ENCODE data around the gene AP3S2.
"Not testable (repeated sequence)": the region's sequence is repeated elsewhere in the genome, so short reads cannot be mapped to it uniquely, and the experiment has no call there.

The AP3S2 gene

DNA sequence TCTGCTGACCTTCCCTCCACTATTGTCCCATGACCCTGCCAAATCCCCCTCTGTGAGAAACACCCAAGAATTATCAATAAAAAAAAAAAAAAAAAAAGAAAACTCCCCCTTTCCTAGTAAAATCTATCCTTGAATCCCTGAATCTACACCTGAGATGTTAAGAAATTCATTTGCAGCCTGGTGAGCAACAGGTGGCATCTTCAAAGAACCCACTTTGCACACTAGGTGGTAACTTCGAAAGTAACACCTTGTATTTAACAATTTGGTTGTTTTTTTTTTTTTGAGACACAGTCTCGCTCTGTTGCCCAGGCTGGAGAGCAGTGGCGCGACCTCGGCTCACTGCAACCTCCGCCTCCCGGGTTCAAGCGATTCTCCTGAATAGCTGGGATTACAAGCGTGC lies 24.3 kb downstream of the AP3S2 start:
- DNase-seq (ENCODE audit: low read depth in 3 of 3, low spot score in 1 of 3) = not testable (repeated sequence)

DNA sequence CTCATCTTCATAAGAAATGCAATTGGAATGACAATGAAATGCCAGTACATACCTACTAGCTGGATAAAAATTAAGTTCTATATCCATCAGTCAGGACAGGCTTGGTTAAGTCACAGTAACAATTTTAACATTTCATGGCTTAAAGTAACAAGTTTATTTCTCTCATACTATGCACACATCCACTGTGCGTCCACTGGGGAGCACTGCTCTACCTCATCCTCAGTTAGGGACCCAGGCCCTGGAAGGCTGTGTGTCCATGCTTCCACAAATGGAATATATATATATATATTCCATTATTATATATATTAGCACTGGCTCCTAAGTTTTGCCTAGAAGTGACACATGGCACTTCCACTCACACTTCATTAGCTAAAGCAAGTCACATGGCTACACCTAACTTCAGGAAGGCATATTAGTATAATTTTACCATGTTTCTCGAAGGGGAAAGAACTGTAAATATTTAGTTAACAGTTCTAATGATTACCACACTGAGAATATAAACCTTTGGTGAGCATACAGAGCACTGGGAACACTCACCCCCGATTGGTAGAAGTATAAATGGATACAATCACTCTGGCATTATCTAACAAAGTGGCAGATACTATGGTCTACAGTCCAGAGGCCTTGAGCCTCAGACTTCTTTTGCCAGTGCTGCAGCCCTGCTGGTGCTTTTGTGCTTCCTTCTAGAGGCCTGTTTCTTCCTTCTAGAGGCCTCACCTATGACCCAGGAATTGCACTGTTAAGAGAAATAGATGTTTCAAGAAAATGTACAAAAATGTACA lies 28.6 kb downstream of the AP3S2 start:
- no peak for DNase-seq (ENCODE audit: low read depth in 3 of 3, low spot score in 1 of 3)

DNA sequence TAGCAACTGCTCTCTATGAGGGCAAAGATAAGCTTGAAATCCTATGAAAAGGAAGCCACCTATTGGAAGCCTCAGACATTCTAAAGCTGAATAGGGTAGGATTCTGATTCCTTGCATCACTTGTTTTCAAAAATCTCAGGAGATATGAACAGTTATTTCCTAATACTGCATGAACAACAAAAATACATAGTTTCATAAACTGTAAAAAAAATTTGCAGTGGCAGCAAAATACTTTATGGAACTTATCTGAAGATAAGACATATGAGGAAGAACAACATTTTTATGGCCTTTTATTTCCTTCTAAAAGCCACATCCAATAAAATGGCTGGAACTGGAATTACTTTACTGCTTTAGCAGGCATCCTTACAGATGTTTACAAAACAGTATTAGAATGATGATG lies 29.9 kb downstream of the AP3S2 start:
- DNase-seq (ENCODE audit: low read depth in 3 of 3, low spot score in 1 of 3) = no peak

DNA sequence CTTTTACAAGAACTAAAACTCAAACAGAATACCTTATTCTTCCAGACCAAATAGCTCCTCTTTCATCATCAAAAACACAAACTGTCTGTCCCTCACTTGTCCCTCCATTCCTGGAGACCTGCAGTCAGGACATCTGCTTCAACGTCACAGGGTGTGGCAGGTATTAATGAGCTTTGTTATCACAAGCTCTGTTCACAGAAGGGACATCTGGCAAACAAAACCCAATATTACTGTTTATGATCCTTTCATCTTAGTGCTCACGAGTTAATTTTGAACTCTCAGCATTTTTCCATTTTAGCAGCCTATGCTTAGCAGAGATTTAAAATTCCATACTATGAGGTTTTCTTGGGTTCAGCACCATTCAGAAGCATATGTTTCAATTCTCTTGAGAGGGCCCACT lies 32.9 kb downstream of the AP3S2 start:
- DNase-seq (ENCODE audit: low read depth in 3 of 3, low spot score in 1 of 3) = no peak

DNA sequence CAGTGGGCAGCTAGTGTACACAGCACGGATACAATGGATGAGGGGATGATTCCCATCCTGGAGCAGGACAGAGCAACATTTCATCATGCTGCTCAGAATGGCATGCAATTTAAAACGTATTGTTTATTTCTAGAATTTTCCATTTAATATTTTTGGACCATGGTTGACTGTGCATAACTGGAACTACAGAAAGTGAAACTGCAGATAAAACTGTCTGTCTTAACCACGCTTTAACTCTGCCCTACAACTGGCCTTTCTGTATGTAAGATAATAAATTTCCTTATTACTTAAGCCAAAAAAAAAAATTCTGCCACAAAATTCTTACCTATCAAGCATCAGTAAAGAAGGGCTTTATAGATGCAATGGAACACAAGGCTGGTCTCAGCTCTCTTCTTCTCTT lies 33.4 kb downstream of the AP3S2 start:
- no peak for DNase-seq (ENCODE audit: low read depth in 3 of 3, low spot score in 1 of 3)

DNA sequence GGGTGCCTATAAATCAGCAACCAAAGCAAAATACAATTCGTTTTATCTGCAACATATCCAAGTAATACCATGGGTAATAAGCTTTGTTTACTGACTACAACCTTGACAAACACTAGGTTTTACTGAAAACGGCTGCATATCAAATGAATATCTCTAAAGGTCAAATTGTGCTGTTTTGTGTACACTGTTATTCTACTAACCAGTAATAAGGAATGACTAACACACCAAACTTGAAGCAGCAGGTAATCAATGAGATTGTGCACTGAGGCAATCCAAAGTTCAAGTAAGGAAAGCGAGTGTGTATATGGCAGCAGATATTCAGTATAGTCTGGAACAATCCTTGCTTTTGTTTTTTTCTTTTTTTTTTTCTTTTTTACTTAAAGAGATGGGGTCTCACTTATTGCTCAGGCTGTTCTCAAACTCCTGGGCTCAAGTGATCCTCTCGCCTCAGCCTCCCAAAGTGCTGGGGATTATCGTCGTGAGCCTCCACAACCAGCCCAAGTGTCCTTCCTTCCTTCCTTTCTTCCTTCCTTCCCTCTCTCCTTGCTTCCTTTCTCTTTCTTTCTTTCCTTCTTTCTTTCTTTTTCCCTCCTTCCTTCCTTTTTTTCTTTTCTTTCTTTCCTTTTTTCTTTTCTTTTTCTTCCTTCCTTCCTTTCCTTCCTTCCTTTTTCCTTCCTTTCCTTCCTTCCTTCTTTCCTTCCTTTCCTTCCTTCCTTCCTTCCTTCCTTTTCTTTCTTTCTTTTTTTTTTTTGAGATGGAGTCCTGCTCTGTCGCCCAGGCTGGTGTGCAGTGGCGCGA lies 34.9 kb downstream of the AP3S2 start:
- DNase-seq (ENCODE audit: low read depth in 3 of 3, low spot score in 1 of 3) = no peak

DNA sequence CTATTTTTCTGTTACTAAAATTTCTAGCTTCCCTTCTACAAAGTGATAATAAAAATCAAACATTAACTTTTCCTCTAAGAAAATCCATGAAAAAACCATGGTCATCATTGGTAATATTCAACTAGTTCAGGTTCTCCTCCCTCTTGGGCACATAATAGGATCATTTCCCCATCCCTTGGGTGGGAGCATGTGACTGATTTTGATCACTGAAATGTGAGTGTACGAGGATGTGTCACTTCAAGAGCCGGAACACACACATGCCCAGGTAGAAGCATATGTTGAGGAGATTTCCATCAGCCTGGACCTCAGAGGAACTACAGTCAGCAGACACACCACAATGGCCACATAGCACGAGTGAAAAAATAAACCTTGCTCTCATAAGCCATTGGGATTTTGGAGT lies 36.1 kb downstream of the AP3S2 start:
- no peak for DNase-seq (ENCODE audit: low read depth in 3 of 3, low spot score in 1 of 3)

DNA sequence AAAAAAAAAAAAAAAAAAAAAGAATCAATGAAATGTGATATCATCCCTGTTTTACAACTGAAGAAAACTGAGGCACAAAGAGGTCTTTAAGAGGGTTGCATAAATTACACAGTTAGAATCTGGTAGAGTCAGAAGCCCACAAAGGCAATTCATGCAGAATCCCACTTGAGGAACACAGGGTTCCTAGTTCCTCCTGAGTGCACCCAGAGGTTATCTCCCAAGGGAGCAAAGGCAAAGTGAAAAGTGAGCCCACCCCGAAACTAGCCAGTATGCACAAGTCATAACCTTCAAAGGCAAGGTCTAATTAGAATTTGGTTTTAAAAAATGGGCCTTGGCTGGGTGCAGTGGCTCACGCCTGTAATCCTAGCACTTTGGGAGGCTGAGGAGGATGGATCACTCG lies 37.8 kb downstream of the AP3S2 start:
- DNase-seq (ENCODE audit: low read depth in 3 of 3, low spot score in 1 of 3) = no peak

DNA sequence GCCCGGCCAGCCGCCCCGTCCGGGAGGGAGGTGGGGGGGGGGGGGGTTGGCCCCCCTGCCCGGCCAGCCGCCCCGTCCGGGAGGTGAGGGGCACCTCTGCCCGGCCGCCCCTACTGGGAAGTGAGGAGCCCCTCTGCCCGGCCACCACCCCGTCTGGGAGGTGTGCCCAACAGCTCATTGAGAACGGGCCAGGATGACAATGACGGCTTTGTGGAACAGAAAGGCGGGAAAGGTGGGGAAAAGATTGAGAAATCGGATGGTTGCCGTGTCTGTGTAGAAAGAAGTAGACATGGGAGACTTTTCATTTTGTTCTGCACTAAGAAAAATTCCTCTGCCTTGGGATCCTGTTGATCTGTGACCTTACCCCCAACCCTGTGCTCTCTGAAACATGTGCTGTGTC lies 38.9 kb downstream of the AP3S2 start:
- DNase-seq (ENCODE audit: low read depth in 3 of 3, low spot score in 1 of 3) = not testable (repeated sequence)

DNA sequence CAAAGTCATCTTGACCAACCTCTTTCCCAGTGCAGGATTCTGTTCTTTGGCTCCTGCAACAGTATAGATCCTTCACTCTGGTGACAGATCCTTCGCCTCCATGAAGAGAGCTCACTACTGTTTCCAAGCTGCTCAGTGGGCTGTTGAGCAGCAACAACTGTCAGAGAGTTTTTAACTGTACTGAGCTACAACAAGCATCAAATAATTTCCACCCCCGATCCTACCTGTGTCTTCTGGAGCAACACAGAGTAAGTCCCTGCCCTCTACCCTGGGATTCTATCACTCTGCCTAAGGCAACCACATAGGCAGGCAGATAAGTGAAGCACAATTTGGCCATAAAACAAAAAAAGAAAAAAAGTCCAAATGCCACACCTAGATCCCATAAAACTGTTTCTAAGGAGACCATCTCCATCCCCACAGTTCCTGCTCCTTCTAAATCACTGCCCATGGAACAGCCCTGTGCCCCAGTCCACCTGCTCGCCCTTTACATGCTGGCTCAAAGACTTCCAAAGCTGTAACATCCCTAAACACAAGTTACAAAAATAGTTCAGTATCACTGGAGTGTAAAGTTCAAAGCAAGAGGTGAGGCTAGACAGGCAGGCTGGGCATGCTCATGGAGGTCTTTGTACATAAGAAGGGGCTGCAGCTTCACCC lies 41.3 kb downstream of the AP3S2 start:
- DNase-seq (ENCODE audit: low read depth in 3 of 3, low spot score in 1 of 3) = no peak

DNA sequence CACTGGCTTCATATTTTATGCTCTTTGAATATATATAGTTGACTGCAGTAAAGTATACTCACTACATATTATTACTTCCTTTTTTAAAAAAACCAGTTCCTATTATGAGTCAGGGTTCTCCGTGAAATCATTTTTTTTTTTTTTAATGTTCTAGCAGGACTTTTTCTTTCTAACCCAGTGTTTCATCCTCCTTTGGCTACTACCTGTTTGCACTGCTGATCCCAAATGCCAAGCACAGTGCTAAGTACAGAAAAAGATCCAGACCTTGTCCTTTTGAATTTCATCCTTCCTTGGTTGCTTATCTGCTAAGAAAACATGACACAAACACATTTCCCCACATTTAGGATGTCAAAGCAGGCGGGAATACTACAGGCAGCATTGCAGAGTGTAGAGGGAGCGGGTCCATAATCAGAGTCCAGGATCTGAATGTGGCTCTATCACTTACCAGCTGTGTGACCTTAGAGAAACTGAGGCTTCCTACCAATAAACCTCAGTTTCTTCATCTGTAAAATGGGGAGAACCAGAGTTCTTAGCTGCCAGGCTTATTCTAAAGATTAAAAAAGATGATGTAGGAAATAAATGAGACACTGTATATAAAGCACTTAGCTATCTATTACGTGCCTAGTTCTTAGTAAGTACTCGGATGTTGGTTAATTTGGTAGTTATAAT lies 42.0 kb downstream of the AP3S2 start:
- no peak for DNase-seq (ENCODE audit: low read depth in 3 of 3, low spot score in 1 of 3)

DNA sequence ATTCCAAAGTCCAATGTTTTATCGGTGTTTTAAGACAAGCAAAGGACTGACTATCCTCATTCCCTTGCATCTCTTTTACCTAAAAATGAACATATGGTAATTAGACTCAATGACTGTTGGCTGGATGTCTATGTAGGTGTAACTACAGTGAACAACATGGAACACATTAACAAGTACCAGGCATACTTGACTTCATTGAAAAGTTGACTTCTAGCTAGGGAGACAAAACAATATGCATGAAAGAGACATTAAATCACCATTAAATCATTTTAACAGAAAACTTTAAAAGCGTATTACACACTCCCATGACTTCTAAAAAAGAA lies 44.9 kb downstream of the AP3S2 start:
- DNase-seq (ENCODE audit: low read depth in 3 of 3, low spot score in 1 of 3) = no peak

DNA sequence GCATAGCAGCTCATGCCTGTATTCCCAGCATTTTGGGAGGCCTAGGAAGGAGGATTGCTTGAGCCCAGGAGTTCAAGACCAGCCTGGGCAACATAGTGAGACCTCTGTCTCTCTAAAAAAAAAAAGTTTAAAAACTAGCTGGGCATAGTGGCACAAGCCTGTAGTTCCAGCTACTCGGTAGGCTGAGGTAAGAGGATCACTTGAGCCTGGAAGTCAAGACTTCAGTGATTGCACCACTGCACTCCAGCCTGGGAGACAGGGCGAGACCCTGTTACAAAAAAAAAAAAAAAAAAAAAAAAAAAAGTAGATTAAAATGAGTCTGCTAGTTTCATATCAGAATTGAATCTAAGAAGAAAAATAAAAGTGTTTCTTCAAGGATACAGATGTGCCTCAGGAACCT lies 46.7 kb downstream of the AP3S2 start:
- DNase-seq (ENCODE audit: low read depth in 3 of 3, low spot score in 1 of 3) = no peak

DNA sequence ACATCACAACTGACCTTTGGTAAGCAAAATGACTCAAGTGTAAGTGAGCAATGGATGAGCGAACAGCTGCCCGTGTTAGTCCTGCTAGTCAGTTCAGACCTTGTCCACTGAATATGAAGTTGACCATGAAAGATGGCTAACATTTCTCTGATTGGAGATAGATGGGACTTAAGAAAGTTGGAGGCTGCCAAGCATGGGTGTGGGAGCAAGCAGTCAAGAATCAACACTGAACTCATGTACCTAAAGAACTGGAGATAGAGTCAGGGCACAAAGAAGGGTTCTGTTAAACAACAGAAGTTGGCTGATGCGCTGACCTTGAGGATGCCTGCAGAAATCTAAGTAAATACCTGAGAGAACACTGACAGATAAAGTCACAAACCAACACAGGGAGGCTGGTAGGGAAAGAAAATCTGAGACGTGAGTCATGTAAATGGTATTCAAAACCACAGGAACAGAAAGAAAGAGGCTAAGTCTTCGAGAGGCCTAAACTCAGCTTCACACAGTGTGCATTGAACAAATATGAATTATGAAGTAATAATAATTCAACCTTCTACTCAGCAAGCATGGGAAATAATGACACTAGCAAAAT lies 48.4 kb downstream of the AP3S2 start:
- no peak for DNase-seq (ENCODE audit: low read depth in 3 of 3, low spot score in 1 of 3)

DNA sequence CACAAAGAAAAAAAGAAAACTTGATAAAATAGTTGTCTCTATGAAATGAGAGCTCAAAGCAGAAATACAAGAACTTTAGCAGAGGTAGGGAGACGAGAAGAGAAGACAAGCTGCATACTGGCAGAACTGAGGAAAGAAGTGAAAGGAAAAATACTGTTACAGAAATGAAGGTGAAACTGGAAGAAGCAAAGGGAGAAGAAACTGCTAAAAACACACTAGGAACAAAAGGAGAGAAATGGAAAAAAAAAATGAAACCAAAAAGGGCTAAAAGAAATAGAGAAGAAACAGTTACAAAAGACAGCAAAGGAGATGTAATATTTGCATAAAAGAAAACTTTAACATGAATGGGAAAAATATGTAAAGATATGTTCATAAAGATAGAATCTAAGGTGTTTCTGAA lies 51.8 kb downstream of the AP3S2 start:
- no peak for DNase-seq (ENCODE audit: low read depth in 3 of 3, low spot score in 1 of 3)

DNA sequence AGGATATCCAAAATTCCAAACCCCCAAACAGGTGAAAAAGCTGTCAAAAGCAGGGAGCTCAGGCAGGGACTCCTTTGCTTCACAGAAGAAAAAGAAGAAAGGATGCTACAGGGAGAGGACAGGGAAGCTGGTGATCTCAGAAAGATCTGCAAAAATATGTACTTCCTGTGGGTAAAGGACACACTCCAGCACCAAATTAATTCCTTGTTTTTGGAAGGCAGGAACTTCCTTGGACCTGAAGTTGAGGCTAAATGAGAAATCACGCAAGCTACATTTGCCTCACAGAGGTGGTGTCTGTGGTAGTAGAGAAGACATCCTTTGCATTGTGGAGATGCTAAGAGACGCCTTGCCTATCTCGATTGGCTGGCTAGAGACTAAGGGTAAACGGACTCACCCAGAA lies 52.5 kb downstream of the AP3S2 start:
- DNase-seq (ENCODE audit: low read depth in 3 of 3, low spot score in 1 of 3) = no peak

DNA sequence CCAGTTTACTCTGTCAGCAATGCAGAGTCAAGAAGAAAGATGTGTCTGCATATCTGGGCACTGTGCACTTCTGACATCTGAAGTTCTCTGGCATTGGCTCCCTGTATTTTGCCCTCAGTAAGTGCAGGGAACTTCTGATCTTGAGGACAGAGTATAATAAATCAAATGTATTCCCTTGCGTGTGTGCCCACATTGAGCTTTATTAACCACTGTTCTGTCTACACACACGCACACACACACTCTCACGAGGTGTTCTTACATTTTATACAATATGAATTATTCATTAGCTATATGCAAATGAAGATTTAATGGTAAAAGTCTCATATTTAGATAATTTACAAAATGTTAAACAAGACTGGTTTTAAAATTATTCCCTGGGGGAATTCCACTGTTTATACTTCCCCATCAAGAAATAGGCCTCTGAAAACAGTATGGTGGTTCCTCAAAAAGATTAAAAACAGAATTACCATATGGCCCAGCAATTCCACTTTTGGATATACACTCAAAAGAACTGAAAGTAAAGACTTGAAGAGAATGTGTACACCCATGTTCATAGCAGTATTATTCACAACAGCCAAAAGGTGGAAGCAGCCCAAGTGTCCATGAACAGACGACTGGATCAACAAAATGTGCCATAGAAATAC lies 54.5 kb downstream of the AP3S2 start:
- no peak for DNase-seq (ENCODE audit: low read depth in 3 of 3, low spot score in 1 of 3)

DNA sequence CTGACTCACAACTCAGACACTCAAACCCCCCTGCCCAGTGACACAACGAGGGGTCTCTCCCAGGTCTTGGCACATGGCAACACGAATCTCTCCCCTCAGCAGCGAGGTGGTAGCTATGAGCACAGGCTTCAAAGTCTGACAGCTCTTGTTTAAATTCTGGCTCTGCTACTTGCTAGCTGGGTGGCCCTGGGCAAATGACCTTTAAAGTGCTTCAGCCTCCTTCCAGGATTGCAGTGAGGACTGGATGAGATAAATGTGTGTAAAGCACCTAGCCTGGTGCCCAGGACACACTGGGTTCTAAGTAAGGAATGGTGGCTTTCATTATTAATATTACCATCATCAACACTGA lies 56.0 kb downstream of the AP3S2 start:
- DNase-seq (ENCODE audit: low read depth in 3 of 3, low spot score in 1 of 3) = no peak

DNA sequence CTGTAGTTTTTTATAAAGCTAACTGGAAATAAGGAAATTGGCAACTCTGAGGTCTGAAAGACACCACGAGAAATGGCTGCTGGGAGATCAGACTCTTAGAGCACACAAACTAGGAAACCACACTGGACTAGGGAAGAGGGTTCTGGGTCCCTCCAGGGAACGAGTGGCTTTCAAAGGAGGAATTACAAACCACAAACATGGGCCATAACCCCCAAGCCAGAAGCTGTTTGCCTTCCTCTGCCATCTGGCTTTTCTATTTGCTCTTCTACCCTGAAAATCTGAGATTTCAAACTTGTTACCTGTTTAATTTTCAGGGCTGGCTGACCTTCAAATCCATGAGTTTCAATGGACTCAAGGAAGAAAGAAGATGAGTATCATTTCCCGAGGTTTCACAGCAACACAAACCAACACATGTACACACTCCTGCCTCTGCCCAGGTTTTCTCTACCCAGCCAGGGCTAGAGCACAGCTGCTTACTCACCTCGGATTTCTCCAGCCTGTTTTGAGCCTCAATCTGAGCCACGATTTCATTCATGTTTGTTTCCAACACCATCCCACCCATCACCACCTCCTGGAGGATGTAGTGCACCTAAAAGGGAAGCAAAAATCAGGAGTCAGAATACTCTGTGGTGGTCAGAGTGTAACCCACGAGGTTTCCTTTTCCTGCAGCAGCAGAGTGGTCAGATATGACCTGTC lies 56.5 kb downstream of the AP3S2 start:
- no peak for DNase-seq (ENCODE audit: low read depth in 3 of 3, low spot score in 1 of 3)
